Measurements from ENCODE around the gene TSPAN9. TPM values are rescaled to one million over a fixed set of nuclear protein-coding genes. Genes with fewer than 3 reads are reported as not detected.

TSPAN9 gene
- total RNA-seq, 2 donors from 2014 or later = 14.0 to 18.5 TPM

- DNase-seq (peak; percentile 31 to 52 (median 40)), ATAC-seq (peak; percentile 15)
- Histone ChIP-seq H3K4me3 (no peak overlapping the region), H3K27me3 (no peaks in the 10 kb centered on the region), H3K36me3 (replicated peaks in 1 of 2; ENCODE audit: insufficient read depth in 1 of 2, low read depth in 2 of 2) (peaks cover 0 to 2% of the 10 kb centered on the region in 2 donors), H3K27ac (peak overlapping the region; percentile 60 to 74 (median 66)), H3K4me1 (peaks cover 32% of the 10 kb centered on the region), H3K9me3 (no peaks in the 10 kb centered on the region)
- intact Hi-C loops (cut with DNase I) = loop anchor here (10.0 kb wide), 2 partner anchors 68 to 168 kb away; no protein-coding TSS in a partner anchor
- no peak for TF ChIP-seq POLR2A (IDR thresholded peaks at IDR 0.05)
- TF ChIP-seq, protein P1, sequence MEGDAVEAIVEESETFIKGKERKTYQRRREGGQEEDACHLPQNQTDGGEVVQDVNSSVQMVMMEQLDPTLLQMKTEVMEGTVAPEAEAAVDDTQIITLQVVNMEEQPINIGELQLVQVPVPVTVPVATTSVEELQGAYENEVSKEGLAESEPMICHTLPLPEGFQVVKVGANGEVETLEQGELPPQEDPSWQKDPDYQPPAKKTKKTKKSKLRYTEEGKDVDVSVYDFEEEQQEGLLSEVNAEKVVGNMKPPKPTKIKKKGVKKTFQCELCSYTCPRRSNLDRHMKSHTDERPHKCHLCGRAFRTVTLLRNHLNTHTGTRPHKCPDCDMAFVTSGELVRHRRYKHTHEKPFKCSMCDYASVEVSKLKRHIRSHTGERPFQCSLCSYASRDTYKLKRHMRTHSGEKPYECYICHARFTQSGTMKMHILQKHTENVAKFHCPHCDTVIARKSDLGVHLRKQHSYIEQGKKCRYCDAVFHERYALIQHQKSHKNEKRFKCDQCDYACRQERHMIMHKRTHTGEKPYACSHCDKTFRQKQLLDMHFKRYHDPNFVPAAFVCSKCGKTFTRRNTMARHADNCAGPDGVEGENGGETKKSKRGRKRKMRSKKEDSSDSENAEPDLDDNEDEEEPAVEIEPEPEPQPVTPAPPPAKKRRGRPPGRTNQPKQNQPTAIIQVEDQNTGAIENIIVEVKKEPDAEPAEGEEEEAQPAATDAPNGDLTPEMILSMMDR (IDR thresholded peaks at IDR 0.05) = no peak
- 42 to 58% methylated on average over 13 to 23 of the region's 27 CpGs for WGBS, 2 donors
These were observed 44.2 kb upstream of the TSPAN9 start for GRCh38 chr12:3032770-3033538.

GRCh38 chr12:3033539-3033867 is 43.7 kb upstream of the TSPAN9 start:
- intact Hi-C loops (cut with DNase I) = loop anchor here (10.0 kb wide), 2 partner anchors 69 to 169 kb away; no protein-coding TSS in a partner anchor
- 78 to 80% methylated on average over 8 of the region's 8 CpGs for WGBS, 2 donors
- peaks cover 4 to 6% of the 10 kb centered on the region in 2 donors for H3K36me3 ChIP-seq (replicated peaks in 1 of 2; ENCODE audit: insufficient read depth in 1 of 2, low read depth in 2 of 2)
- no peaks in the 10 kb centered on the region for H3K27me3 ChIP-seq
- H3K9me3 ChIP-seq = no peaks in the 10 kb centered on the region
- H3K27ac ChIP-seq = peak overlapping the region in 3 of 4 donors; percentile 63 to 74 (median 68)
- no peak for DNase-seq
- H3K4me3 ChIP-seq = no peak overlapping the region
- no peak for ATAC-seq
- no peak for TF ChIP-seq POLR2A (IDR thresholded peaks at IDR 0.05)
- TF ChIP-seq, protein P1 (IDR thresholded peaks at IDR 0.05) = no peak
- H3K4me1 ChIP-seq = peaks cover 32% of the 10 kb centered on the region

- H3K4me1 ChIP-seq = peaks cover 32% of the 10 kb centered on the region
- H3K27ac ChIP-seq = no peak overlapping the region
- intact Hi-C loops (cut with DNase I) = loop anchor here (10.0 kb wide), 2 partner anchors 69 to 169 kb away; no protein-coding TSS in a partner anchor
- H3K27me3 ChIP-seq = no peaks in the 10 kb centered on the region
- peak; percentile 76 for ATAC-seq
- TF ChIP-seq, protein P1 (IDR thresholded peaks at IDR 0.05) = peak; percentile 42 to 80 (median 73)
- TF ChIP-seq POLR2A (IDR thresholded peaks at IDR 0.05) = no peak
- H3K4me3 ChIP-seq = no peak overlapping the region
- no peaks in the 10 kb centered on the region for H3K9me3 ChIP-seq
- DNase-seq = peak; percentile 77 to 85 (median 78)
- H3K36me3 ChIP-seq (replicated peaks in 1 of 2; ENCODE audit: insufficient read depth in 1 of 2, low read depth in 2 of 2) = peaks cover 6% of the 10 kb centered on the region in 2 donors
- WGBS, 2 donors = 37 to 38% methylated on average over 10 of the region's 10 CpGs
These were observed 43.0 kb upstream of the TSPAN9 start for GRCh38 chr12:3034067-3034750.

GRCh38 chr12:3035171-3035570 is 42.0 kb upstream of the TSPAN9 start:
- Histone ChIP-seq H3K36me3 (replicated peaks in 1 of 2; ENCODE audit: insufficient read depth in 1 of 2, low read depth in 2 of 2) (peaks cover 6% of the 10 kb centered on the region in 2 donors), H3K27ac (no peak overlapping the region), H3K4me3 (no peak overlapping the region), H3K4me1 (peaks cover 32% of the 10 kb centered on the region), H3K27me3 (no peaks in the 10 kb centered on the region), H3K9me3 (no peaks in the 10 kb centered on the region)
- no peak for TF ChIP-seq POLR2A (IDR thresholded peaks at IDR 0.05)
- TF ChIP-seq, protein P1 (IDR thresholded peaks at IDR 0.05) = no peak
- ATAC-seq (no peak), DNase-seq (no peak)
- intact Hi-C loops (cut with DNase I) = loop anchor here (10.0 kb wide), 2 partner anchors 70 to 170 kb away; no protein-coding TSS in a partner anchor
- WGBS, 2 donors = 77 to 78% methylated on average over 5 of the region's 5 CpGs

Measured in body of pancreas (tissue), 4 donors.